HCT116 (cell line): Measurements from ENCODE around the gene SLC6A8. TPM values are rescaled to one million over a fixed set of nuclear protein-coding genes. Genes with fewer than 3 reads are reported as not detected.

Experiments used
- ATAC-seq: fragments of 200-7000 bp; cut with Tn5 transposase; 2 replicates; pipeline ENCODE4 v1.9.1; 2020; ENCODE audit warnings: mild to moderate bottlenecking, moderate library complexity
- BruUV-seq: library from RNA; stranded (reverse); fragments of 400-500 nt; replicated peaks from 2 replicates; lab custom pipeline; 2021; lab: Mats Ljungman, UMichigan
- CTCF ChIA-PET: fragments of 300-600 bp; sonication (Branson Sonifier 250); formaldehyde crosslinking; loops from one replicate; lab custom pipeline; 2021; ENCODE audit warnings: antibody characterized with exemption; lab: Charles Lee
- POLR2A ChIA-PET: fragments of 300-600, 350-600 bp; sonication (Branson Sonifier 250); formaldehyde crosslinking; loops from one replicate; lab custom pipeline; 2021; ENCODE audit warnings: antibody characterized with exemption; lab: Charles Lee
- RAD21 ChIA-PET, 2 experiments: fragments of 300-600 bp; sonication (Branson Sonifier 250); formaldehyde crosslinking; loops; one replicate each; lab custom pipeline; 2023; ENCODE audit warnings: low total read pairs in 2 of 2; ENCODE audit not compliant: uncharacterized antibody in 2 of 2, unreplicated experiment in 2 of 2, low non-redundant PET in 1 of 2; lab: Charles Lee
- DNase-seq: peaks from one replicate; pipeline ENCODE4 v3.0.0-alpha.2; 2010; ENCODE audit warnings: low read depth, low spot score
- H2AFZ ChIP-seq: fragments of 200-600 bp; shearing (Covaris generic), sonication (generic); 2 replicates; pipeline ENCODE4 v1.6.1; 2017; ENCODE audit warnings: low read depth, mixed run types, mixed read lengths, antibody characterized with exemption, low read length; ENCODE audit not compliant: poor library complexity, severe bottlenecking
- H3K27ac ChIP-seq: 2 replicates; pipeline ENCODE4 v1.5.1; 2012; ENCODE audit warnings: low read depth, low read length
- H3K27me3 ChIP-seq: fragments of 200-600 bp; sonication (generic); 2 replicates; pipeline ENCODE4 v1.6.1; 2016; ENCODE audit warnings: mixed run types, low read length, mixed read lengths; ENCODE audit not compliant: insufficient read depth
- H3K36me3 ChIP-seq, 2 experiments: fragments of 200-500 bp in 1 of 2; fragments of 200-600 bp in 1 of 2; sonication (Bioruptor generic) in 1 of 2; sonication (generic) in 1 of 2; 2 replicates each; pipeline versions ENCODE4 v1.5.1 to v1.6.1; 2014 to 2016; ENCODE audit warnings: low read length in 2 of 2, inconsistent platforms in 1 of 2, mixed read lengths in 1 of 2, mixed run types in 1 of 2; ENCODE audit not compliant: insufficient read depth in 2 of 2, control insufficient read depth in 1 of 2
- H3K4me1 ChIP-seq, 2 experiments: fragments of 200-600 bp in 1 of 2; sonication (generic) in 1 of 2; 2 replicates each; pipeline versions ENCODE4 v1.5.1 to v1.6.1; 2012 to 2017; ENCODE audit warnings: low read length in 2 of 2, inconsistent platforms in 1 of 2, mild to moderate bottlenecking in 1 of 2, mixed read lengths in 1 of 2, mixed run types in 1 of 2, moderate library complexity in 1 of 2; ENCODE audit not compliant: insufficient read depth in 2 of 2, control insufficient read depth in 1 of 2
- H3K4me2 ChIP-seq: fragments of 200-600 bp; sonication (generic); 2 replicates; pipeline ENCODE4 v1.6.1; 2017; ENCODE audit warnings: mixed run types, low read length, mixed read lengths
- H3K4me3 ChIP-seq, 2 experiments: fragments of 200-600 bp in 1 of 2; sonication (generic) in 1 of 2; replicated peaks in 1 of 2; 2 replicates each; pipeline ENCODE4 v1.5.1; 2011 to 2016; ENCODE audit warnings: low read length in 2 of 2, control low read depth in 1 of 2, low read depth in 1 of 2, mild to moderate bottlenecking in 1 of 2, mixed read lengths in 1 of 2, mixed run types in 1 of 2
- H3K79me2 ChIP-seq: fragments of 200-600 bp; sonication (generic); 2 replicates; pipeline ENCODE4 v1.6.1; 2017; ENCODE audit warnings: mild to moderate bottlenecking, mixed run types, low read length, moderate library complexity, mixed read lengths; ENCODE audit not compliant: insufficient read depth
- H3K9ac ChIP-seq: fragments of 200-600 bp; sonication (generic); 2 replicates; pipeline ENCODE4 v1.6.1; 2016; ENCODE audit warnings: low read length, mixed read lengths
- H3K9me2 ChIP-seq: fragments of 200-600 bp; sonication (generic), shearing (Covaris generic); 2 replicates; pipeline ENCODE4 v1.6.1; 2017; ENCODE audit warnings: mixed run types, mild to moderate bottlenecking, moderate library complexity; ENCODE audit not compliant: insufficient read depth
- H3K9me3 ChIP-seq, 2 experiments: fragments of 200-500 bp in 1 of 2; fragments of 200-600 bp in 1 of 2; sonication (Bioruptor generic) in 1 of 2; sonication (generic) in 1 of 2; 2 replicates each; pipeline ENCODE4 v1.6.1; 2014 to 2017; ENCODE audit warnings: low read length in 2 of 2, mixed read lengths in 2 of 2, inconsistent platforms in 1 of 2, low read depth in 1 of 2, mild to moderate bottlenecking in 1 of 2, mixed run types in 1 of 2, moderate library complexity in 1 of 2; ENCODE audit not compliant: control insufficient read depth in 1 of 2, insufficient read depth in 1 of 2
- H4K20me1 ChIP-seq: fragments of 200-600 bp; sonication (generic), shearing (Covaris generic); 2 replicates; pipeline ENCODE4 v1.6.1; 2017; ENCODE audit warnings: mixed run types, mild to moderate bottlenecking, moderate library complexity; ENCODE audit not compliant: insufficient read depth
- ATF3 ChIP-seq: IDR thresholded peaks from 2 replicates; pipeline ENCODE4 v1.6.1; 2012
- CBX3 ChIP-seq: IDR thresholded peaks from 2 replicates; pipeline ENCODE4 v1.6.1; 2012; ENCODE audit warnings: low read depth
- CEBPB ChIP-seq: IDR thresholded peaks from 2 replicates; pipeline ENCODE4 v1.6.1; 2012; ENCODE audit warnings: low read depth
- EGR1 ChIP-seq: IDR thresholded peaks from 2 replicates; pipeline ENCODE4 v1.6.1; 2012; ENCODE audit warnings: low read depth
- EZH2 ChIP-seq: fragments of 200-600 bp; sonication (generic); IDR thresholded peaks from 2 replicates; pipeline ENCODE4 v1.6.1; 2017; ENCODE audit warnings: antibody characterized with exemption, mixed run types
- EZH2phosphoT487 ChIP-seq: fragments of 200-600 bp; IDR thresholded peaks from 2 replicates; pipeline ENCODE4 v1.6.1; 2018; ENCODE audit warnings: antibody characterized with exemption, borderline replicate concordance
- FOSL1 ChIP-seq: IDR thresholded peaks from 2 replicates; pipeline ENCODE4 v1.6.1; 2012; ENCODE audit warnings: low read depth
- JUND ChIP-seq: IDR thresholded peaks from 2 replicates; pipeline ENCODE4 v1.6.1; 2012
- MAX ChIP-seq: IDR thresholded peaks from 2 replicates; pipeline ENCODE4 v1.6.1; 2012
- RAD21 ChIP-seq: IDR thresholded peaks from 2 replicates; pipeline ENCODE4 v1.6.1; 2012; ENCODE audit warnings: low read depth, mild to moderate bottlenecking
- REST ChIP-seq: IDR thresholded peaks from 2 replicates; pipeline ENCODE4 v1.6.1; 2012; ENCODE audit warnings: low read depth
- SIN3A ChIP-seq: IDR thresholded peaks from 2 replicates; pipeline ENCODE4 v1.6.1; 2012; ENCODE audit warnings: low read depth
- TCF7L2 ChIP-seq: IDR thresholded peaks from 2 replicates; pipeline ENCODE4 v1.7.0; 2011; ENCODE audit warnings: borderline replicate concordance, inconsistent platforms; ENCODE audit not compliant: insufficient read depth, insufficient read length; ENCODE audit errors: extremely low read depth
- YY1 ChIP-seq: IDR thresholded peaks from 2 replicates; pipeline ENCODE4 v1.6.1; 2011; ENCODE audit warnings: low read length, low read depth, moderate library complexity, mild to moderate bottlenecking; ENCODE audit not compliant: insufficient replicate concordance; ENCODE audit errors: extremely low read depth
- ZBTB33 ChIP-seq: IDR thresholded peaks from 2 replicates; pipeline ENCODE4 v1.6.1; 2011; ENCODE audit warnings: mild to moderate bottlenecking, low read length, moderate library complexity; ENCODE audit not compliant: insufficient replicate concordance; ENCODE audit errors: extremely low read depth
- ZNF274 ChIP-seq: fragments of 200-500 bp; sonication (Bioruptor generic); IDR thresholded peaks from 2 replicates; pipeline ENCODE4 v1.6.1; 2014; ENCODE audit warnings: mild to moderate bottlenecking, low read depth, low read length, inconsistent platforms
- intact Hi-C: fragments of 100-400 bp; cut with micrococcal nuclease; formaldehyde crosslinking; loops from 2 replicates; pipeline ENCODE4 v1.10.0; 2022
- total RNA-seq: library from RNA; stranded (reverse); gene quantifications from one replicate; pipeline ENCODE4 v1.2.1, GENCODE V29; 2021; ENCODE audit not compliant: unreplicated experiment

The SLC6A8 gene
- total RNA-seq, 1 experiment from 2014 or later, result 101 TPM

- no TSS peak for BruUV-seq
- H3K4me1 ChIP-seq, result peaks cover 35 to 48% of the 10 kb centered on the region in 2 experiments
- H3K9ac ChIP-seq, result peak overlapping the region; percentile 51
- no peaks in the 10 kb centered on the region for H3K27me3 ChIP-seq
- peaks cover 17% of the 10 kb centered on the region for H3K79me2 ChIP-seq
- RAD21 ChIA-PET, result no interaction called here
- peak overlapping the region; percentile 69 for H3K4me2 ChIP-seq
- H3K9me3 ChIP-seq, result no peaks in the 10 kb centered on the region
- intact Hi-C loops, result no loop called here
- no peak overlapping the region for H2AFZ ChIP-seq
- H3K4me3 ChIP-seq, result peak overlapping the region; percentile 11 to 28; a peak in 2 of 4 replicates
- CTCF ChIA-PET, result no interaction called here
- POLR2A ChIA-PET, result no interaction called here
- TF ChIP-seq EGR1, result no peak
- TF ChIP-seq MAX, result no peak
- no peak for TF ChIP-seq ZBTB33
- TF ChIP-seq EZH2phosphoT487, result no peak
- no peak for TF ChIP-seq SIN3A
- no peak for TF ChIP-seq YY1
- no peak for TF ChIP-seq RAD21
- TF ChIP-seq TCF7L2, result no peak
- no peak for TF ChIP-seq FOSL1
- no peak for TF ChIP-seq CEBPB
- TF ChIP-seq EZH2, result no peak
- TF ChIP-seq ZNF274, result no peak
- TF ChIP-seq JUND, result no peak
- TF ChIP-seq ATF3, result no peak
- no peak for TF ChIP-seq REST
- no peak for TF ChIP-seq CBX3
- ATAC-seq, result no peak
- no peaks in the 10 kb centered on the region for H3K9me2 ChIP-seq
- peaks cover 0 to under 1% of the 10 kb centered on the region in 2 experiments; a peak in 1 of 4 replicates for H3K36me3 ChIP-seq
- peak overlapping the region; percentile 85 for H3K27ac ChIP-seq
- H4K20me1 ChIP-seq, result no peaks in the 10 kb centered on the region
- no peak for DNase-seq
These were observed 39.6 kb downstream of the SLC6A8 start for GRCh38 chrX:153727123-153727931.
